Measurements from ENCODE around the gene S1PR5.

S1PR5 gene

DNA sequence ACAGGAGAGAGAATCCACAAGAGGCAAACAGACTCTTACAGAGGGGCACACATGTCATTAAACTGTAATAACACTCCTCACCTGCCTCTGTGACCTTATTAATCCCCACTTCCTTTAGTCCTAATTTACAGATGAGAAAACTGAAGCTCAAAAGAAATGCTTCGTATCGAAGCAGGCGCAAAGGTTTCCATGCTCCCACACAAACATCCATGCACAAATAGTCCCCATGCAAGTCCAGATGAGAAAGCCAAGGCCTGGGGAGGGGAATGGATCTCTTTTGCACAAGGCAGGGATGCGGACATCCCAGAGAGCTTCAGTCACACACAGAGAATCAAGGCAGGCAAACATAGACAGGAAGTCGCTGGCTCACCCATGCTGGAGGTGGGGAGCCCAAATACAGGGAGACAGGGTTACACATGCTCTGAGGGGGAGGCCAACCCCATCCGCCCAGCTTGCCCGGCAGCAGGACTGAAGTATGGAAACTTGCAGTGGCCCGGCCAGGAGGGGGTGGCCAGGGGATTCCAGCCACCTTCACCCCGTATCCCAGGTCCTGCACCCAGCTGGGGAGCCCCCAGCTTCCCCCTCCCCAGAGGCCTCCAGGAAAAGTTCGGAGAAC is 468 bp downstream of the S1PR5 start:
- peak in 7 of 56 donors; percentile 17 to 53 (median 36) for DNase-seq

DNA sequence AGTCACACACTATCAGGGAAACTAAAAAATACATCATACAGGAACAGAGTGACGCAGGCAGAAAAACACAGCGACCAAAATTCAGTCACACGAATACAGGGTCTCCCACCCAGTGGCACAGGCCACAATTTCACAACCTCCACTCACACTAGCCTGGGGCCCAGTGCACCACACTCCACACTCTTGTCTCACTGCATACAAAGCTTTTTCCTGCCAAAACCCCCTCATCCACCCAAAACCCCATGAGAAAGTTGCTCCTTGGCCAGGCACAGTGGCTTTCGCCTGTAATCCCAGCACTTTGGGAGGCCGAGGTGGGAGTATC is 1.2 kb downstream of the S1PR5 start:
- peak in 2 of 56 donors; percentile 4 to 5 for DNase-seq

DNA sequence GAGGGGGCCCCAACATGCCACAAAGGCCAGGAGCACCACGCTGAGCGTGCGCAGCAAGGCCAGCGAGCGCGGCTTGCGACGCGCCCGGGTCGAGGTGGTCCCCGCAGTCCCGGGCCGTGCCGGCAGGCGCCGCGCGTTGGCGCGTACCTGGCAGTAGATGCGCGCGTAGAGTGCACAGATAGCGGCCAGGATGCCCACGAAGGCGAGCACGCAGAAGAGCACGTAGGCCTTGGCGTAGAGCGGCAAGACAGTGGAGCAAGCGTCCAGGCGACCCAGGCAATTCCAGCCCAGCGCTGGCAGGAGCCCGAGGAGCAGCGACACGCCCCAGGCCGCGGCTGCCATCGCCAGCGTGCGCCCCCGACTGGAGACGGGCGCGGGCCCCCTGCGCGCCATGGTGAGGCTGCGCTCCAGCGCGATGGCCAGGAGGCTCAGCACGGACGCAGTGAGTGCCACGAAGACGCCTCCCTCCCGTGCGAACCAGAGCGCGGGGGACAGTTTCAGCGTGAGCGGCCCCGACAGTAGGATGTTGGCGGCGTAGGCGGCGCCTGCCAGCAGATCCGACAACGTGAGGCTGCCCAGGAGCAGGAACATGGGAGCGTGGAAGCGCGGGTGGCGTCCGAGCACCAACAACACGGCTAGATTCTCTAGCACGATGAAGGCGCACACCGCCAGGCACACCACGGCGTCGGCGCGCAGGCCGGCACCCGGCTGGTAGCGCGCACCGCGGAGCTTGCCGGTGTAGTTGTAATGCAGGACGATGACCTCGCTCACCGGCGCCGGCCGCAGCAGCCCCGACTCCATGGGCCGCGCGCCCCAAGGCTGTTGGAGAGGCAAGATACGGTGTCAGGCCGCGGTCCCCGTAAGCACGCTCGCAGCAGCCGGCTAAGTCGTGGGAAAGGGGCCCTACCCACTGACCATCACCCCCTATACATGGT is 2.8 kb downstream of the S1PR5 start:
- peak in 5 of 56 donors; percentile 15 to 32 (median 25) for DNase-seq

DNA sequence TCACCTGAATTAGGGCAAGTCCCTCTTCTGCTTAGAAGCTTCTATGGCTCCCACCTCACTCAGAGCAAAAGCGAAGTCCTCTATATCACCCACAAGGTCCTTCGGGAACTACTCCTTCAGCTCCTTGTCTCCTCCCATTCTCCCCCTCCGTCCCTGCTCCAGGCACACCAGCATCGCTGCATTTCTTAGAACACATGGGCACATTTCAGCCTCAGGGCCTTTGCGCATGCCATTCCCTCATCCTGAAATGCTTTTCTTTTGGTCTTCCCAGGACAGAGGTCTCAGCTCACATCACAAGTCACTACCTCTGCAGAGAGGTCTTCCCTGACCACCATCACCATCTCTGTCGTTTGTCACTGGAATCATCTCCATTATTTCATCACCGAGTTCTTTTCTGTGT is 4.0 kb downstream of the S1PR5 start:
- no peak for DNase-seq

DNA sequence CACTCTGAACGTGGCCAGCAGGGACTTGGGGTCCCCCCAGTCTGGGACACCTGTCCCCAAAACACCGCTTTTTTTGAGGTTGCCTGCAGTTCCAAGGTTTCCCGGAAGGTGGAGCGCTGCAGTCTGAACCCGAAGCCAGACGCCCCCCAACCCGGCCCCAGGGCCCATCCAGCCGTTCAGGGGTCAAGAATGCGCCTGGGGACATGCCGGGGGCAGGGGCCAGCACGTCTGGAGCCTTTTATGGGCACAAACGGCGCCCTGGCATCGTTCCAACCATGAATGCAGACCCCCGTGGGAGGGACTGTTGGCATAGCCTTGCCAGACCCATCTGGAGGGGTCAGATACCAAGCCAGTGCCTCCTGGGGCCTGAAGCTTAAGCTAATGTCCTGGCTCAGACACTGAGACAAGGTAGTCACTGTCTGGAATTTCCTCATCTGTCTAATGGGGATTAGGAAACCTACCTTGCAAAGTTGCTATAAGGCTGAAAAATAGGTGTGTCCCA is 6.9 kb downstream of the S1PR5 start:
- peak in 4 of 56 donors; percentile 5 to 35 (median 16) for DNase-seq

DNA sequence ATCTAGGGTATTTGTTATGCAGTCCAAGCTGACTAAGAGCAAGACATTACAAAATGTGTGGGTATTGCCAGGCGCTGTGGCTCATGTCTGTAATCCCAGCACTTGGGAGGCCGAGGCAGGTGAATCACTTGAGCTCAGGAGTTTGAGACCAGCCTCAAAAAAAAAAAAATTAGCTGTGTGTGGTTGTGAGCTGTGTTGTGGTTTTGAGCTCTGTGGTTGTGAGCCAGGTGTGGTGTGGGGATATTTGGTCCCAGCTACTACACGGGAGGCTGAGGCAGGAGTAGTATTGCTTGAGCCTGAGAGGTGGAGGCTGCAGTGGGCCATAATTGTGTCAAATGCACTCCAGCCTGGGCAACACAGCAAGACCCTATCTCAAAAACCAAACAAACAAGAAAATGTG is 8.5 kb downstream of the S1PR5 start:
- DNase-seq: no peak

DNA sequence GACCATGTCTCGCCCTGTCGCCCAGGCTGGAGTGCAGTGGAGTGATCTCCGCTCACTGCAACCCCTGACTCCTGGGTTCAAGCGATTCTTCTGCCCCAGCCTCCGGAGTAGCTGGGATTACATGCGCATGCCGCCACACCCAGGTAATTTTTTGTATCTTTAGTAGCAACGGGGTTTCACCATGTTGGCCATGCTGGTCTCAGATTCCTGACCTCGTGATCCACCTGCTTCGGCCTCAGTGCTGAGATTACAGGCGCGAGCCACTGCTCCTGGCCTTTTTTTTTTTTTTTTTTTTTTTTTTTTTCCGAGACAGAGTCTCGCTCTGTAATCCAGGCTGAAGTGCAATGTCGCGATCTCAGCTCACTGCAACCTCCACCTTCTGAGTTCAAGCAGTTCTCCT is 9.2 kb downstream of the S1PR5 start:
- no peak for DNase-seq

DNA sequence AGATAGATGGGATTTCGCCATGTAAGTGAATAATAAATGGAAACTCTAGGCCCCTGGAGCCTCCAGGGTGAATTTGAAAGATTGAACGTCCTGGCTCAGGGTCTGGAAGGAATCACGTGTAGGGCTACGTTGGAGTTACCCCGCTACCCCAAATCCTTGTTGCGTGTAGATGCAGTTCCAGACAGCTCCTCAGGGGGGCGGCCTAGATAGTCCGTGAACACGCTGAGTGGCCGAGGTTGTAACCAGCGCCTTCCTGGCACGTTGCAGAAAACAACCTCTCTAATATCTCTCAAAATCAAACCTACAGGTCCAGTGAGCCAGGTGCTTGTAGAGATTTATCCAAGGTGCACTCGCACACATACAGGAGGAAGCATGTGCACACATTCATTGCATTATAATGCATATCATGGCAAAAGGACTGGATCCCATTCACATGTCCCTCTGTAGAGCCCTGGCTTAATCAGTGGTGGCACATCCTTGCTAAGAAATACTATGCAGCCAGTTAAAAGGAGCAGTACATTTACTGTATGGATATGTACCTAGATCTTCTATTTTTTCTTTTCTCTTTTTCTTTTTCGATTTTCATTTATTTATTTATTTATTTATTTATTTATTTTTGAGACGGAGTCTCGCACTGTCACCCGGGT is 11.5 kb downstream of the S1PR5 start:
- peak in 35 of 56 donors; percentile 6 to 75 (median 39) for DNase-seq

DNA sequence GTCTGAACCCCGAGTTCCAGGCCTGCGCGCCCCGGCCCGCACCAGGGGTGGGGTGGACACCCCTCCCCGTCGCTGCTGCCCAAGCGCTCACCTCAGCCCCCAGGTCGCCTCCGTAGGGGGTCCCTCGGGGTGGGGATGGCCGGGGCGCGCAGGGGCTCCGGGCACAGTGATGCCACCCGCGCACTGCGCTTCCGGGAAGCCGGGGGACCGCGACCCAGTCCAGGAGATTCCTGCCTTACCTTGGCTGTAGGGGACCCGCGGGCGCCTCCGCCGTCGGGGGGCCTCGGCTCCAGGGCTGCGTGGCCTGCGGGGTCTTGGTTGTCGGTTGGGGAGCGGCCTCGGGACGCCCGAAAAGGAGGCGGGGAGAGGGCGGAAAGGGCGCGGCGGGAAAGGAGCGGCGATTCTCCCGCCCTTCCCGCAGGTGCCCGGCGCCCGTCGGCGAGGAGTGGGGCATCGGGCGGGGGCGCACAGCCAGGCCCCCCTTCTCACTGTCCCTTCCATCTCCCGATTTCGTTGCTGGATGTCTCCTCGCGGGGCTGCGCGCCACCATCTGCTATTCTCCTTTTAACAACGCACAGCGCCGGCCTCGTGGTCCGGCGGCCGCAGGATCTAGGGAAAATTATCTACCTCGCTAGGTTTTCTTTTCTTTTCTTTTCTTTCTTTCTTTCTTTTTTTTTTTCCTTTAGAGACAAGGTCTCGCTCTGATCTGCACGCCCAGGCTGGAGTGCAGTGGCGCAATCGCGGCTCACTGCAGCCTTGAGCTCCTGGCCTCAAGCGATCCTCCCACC is 14.1 kb downstream of the S1PR5 start, which contains the start of gene KEAP1:
TSS of gene KEAP1 (minus strand) at position 355 of the 788 bp plus-strand sequence. CDS start 3,323 bp downstream, outside the sequence.
- peak in 22 of 56 donors; percentile 7 to 72 (median 50) for DNase-seq

DNA sequence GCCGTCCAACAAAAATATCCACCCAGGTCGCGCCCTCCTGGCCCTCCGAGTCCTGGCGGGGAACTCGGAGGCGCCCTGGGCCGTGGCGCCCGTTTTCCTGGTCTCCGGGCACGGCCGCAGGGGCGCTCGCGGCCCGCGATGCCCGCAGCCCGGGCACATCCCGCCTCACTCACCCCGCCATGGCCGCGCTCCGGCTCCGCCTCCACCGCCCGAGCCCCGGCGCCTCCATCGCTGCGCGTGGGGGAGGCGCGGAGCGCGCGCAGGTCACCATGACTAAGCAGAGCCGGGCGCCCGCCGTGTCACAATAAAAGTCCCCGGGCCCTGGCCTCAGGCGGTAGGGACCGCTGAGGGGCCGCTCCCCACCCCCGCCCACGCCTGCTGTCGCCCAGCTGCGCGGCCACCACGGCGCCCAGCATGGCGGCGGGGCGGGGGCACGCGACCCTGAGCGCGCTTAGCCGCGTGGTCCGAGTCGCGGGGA is 14.7 kb downstream of the S1PR5 start:
- DNase-seq: peak in 55 of 56 donors; percentile 27 to 93 (median 82)

DNA sequence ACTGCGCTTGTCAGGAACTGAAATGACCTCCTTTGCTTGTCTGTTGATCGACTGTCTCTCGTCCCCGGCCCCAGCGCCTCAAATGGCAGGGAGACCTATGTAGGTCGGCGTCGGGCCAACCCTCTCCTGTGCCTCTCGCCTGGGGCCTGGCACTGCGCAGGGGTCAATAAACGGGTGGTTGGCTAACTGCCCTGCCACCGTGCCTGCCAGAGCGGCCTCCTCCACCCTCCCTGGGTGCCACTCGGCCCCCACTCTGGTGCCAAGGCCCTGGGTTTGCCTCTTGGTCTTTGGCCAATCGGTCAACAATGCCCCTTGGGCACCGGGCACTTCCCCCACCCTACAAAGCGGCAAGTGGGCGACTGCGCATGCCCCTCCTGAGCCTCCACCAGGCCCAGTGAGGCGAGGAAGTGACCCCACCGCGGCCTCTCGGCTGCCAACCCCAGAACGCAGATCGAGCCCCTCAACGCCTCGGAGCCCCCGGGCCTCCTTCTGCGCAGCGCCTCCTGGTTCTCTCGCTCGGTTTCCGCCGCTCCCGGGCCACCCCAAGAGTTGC is 15.2 kb downstream of the S1PR5 start:
- DNase-seq: peak in 55 of 56 donors; percentile 24 to 91 (median 71)

DNA sequence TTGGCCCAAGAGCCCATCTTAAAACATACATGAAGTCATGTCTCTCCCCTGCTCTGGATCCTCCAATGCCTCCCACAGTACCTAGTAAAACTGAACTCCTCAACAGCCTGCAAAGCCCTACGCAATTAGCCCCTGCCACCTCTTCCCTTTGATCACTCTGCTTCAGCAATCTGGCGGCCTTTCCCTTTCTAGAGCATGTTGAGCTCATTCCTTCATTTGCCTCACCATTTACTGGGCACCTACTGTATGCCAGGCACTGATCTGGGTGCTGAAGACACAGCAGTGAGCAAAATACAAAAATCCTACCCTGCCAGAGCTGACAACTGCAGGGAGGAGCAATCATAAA is 17.0 kb downstream of the S1PR5 start:
- no peak for DNase-seq

DNA sequence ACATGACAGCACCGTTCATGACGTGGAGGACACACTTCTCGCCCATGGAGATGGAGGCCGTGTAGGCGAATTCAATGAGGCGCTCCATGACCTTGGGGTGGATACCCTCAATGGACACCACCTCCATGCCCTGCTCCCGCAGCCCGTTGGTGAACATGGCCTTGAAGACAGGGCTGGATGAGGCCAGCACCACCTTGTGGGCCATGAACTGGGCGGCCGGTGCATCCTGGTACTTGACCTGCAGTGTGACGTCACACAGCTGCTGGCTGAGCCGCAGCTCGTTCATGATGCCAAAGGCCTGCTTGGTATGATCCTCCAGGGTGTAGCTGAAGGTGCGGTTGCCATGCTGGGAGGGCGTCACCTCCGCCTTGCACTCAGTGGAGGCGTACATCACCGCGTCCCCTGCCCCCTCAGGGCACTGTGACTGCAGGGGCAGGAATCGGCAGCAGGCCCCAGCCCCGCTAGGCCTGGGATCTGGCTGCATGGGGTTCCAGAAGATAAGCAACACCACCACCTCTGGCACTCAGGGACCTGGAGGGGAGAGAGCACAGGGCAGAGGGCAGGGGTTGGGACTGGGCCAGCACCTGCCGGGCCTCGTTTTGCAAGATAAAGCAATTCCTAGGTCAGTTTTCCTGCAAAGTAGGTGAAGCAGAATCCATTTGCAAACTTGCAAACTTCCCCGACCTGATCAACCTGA is 17.5 kb downstream of the S1PR5 start:
- no peak for DNase-seq

DNA sequence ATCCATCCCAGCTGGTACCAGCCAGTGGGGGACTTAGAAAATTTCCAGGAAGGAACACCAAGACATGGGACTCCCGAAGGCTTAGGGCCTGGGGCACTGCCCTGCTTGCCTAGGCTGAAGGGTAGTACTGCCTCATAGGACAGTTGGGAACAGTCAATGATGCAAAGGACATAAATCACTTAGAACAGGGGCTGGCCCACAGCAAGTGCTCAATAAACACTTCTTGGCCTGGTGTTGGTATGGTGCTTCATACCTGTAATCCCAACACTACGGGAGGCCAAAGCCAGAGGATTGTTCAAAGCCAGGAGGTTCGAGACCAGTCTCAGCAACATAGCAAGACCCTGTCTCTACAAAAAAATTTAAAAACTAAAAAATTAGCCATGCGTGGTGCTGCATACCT is 19.9 kb downstream of the S1PR5 start:
- no peak for DNase-seq

DNA sequence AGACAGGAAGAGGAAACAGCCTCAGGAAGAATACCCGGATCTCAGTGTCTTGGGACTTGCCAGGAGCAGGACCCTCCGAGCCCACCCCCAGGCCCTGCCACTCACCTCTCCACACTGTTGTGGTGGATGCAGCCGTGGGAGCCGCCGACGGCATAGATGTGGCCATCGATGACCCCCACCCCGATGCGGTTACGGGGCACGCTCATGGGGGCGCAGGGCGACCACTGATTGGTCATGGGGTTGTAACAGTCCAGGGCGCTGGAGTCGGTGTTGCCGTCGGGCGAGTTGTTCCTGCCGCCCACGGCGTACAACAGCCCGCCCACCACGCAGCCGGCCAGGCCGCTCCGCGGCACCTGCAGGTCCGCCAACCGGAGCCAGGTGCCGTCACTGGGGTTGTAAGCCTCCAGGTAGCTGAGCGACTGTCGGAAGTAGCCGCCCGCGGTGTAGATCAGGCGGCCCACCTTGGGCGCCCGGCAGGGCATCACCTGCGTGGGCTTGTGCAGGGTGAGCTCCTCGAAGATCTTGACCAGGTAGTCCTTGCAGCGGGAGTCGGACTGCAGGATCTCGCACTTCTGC is 25.7 kb downstream of the S1PR5 start:
- no peak for DNase-seq

DNA sequence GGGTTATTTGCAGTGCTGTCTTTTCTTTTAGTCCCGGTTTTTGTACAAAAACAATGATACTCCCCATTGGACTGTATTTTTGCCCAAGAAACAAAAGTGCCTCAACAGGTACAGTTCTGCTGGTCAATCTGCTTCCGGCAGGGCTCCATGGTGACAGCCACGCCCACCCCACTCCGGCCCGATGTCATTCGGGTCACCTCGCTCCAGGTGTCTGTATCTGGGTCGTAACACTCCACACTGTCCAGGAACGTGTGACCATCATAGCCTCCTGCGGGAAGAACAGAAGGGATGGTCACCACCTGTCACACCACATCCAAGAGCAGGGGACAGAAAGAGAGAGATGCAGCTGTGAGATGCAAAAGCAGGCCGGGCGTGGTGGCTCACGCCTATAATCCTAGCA is 30.7 kb downstream of the S1PR5 start:
- no peak for DNase-seq

DNA sequence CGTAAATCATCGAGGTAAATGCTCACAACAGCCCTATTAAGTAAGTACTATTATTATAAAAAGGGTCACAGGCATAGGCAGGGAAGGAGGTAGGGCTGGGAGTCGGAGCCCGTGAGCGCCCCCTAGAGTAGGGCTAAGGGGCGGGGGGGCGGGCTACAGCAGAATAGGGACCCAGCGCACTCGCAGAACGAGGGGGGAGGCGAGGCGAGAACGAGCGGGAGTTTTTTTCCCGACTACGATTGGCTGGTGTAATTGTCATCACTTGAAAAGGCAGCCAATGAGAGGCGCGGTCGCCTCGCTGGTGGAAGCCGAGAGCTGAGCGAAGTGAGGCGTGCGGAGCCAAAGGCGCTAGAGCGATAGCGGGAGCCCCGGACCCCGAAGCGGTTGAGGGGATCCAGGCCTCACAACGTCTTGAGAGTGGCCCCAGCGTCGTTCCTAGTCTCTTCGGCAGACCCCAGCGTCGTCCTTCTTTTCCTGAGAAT is 38.3 kb downstream of the S1PR5 start:
- peak; percentile 40 to 98 (median 89) for DNase-seq

DNA sequence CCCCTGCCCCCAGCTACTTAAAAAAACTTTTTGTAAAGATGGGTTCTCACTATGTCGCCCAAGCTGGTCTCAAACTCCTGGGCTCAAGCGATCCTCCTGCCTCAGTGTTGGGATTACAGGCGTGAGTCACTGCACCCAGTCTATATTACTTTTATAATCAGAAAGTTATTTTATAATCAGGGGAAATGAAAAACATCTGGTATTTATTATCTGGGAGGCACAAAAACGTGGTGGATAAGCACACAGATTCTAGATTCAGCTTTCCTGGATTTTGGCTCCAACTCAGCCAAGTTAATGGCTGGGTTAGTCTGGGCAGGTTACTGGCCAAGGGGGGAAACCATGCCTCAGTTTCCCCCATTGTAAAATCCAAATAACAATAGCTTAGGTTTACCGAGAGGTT is 38.8 kb downstream of the S1PR5 start:
- no peak for DNase-seq

DNA sequence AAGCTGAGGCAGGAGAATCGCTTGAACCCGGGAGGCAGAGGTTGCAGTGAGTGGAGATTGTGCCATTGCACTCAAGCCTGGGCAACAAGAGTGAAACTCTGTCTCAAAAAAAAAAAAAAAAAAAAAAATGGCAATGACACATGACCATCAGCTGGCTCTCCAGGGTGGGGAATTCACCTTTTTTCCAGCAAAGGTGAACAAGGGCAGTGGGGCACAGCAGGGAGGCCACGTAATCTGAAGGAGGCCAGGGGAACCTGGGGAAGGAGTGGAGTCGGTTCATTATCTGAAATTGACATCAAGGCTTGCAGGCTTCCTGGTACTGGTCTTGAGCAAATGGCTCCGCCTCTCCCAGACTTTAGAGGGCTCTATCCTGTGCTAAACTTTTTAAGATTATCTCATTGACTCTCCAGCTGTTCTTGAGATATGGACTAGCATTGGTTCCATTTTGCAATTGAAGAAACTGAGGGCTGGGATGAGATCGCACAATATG is 42.2 kb downstream of the S1PR5 start:
- DNase-seq: no peak

Measured in amygdala (tissue), 56 donors.